Upper lobe of right lung (tissue), 1 donor: ENCODE measurements around the gene C1orf74. TPM values are rescaled to one million over a fixed set of nuclear protein-coding genes. Genes with fewer than 3 reads are reported as not detected.

ENCODE experiments used
- ATAC-seq: fragments of 200-7000 bp; cut with Tn5 transposase; one replicate; pipeline ENCODE4 v1.9.1; 2020; ENCODE audit warnings: mild to moderate bottlenecking, moderate library complexity
- DNase-seq: peaks from one replicate; pipeline ENCODE4 v3.0.0-alpha.2; 2020
- H3K27ac ChIP-seq: fragments of 200-600 bp; one replicate; pipeline ENCODE4 v1.8.0; 2022
- H3K27me3 ChIP-seq: fragments of 200-600 bp; one replicate; pipeline ENCODE4 v1.8.0; 2022; ENCODE audit warnings: mild to moderate bottlenecking
- H3K36me3 ChIP-seq: fragments of 200-600 bp; one replicate; pipeline ENCODE4 v1.8.0; 2022
- H3K4me1 ChIP-seq: fragments of 200-600 bp; one replicate; pipeline ENCODE4 v1.8.0; 2022
- H3K4me3 ChIP-seq: fragments of 200-600 bp; one replicate; pipeline ENCODE4 v1.8.0; 2022; ENCODE audit warnings: mild to moderate bottlenecking
- H3K9me3 ChIP-seq: fragments of 200-600 bp; one replicate; pipeline ENCODE4 v1.8.0; 2022
- CTCF ChIP-seq: fragments of 200-600 bp; IDR thresholded peaks from one replicate; pipeline ENCODE4 v1.8.0; 2022; ENCODE audit warnings: antibody characterized with exemption
- intact Hi-C: fragments of 100-400 bp; cut with DNase I; formaldehyde crosslinking; loops from one replicate; pipeline ENCODE4 v1.11.0; 2022
- total RNA-seq: library from RNA; stranded (reverse); fragmentation: NEBNext Ultra II Directional; extraction: Animal tissue kit (Norgen Biotek cat#: 25700); gene quantifications from one replicate; pipeline ENCODE4 v1.2.1, GENCODE V29; 2021
- donor health status: DM: no; HTN: yes; CAD: no; lungs with severe emphysema.

The C1orf74 gene
- total RNA-seq, 1 donor from 2014 or later = 0.96 TPM

GRCh38 chr1:209825591-209826434, 41.5 kb upstream of the C1orf74 start:
- H3K9me3 ChIP-seq = no peaks in the 10 kb centered on the region
- intact Hi-C loops = no loop called here
- no peak overlapping the region for H3K27ac ChIP-seq
- DNase-seq = no peak
- peaks cover 12% of the 10 kb centered on the region for H3K27me3 ChIP-seq
- no peak for TF ChIP-seq CTCF
- peaks cover 2% of the 10 kb centered on the region for H3K36me3 ChIP-seq
- peaks cover 6% of the 10 kb centered on the region for H3K4me1 ChIP-seq
- H3K4me3 ChIP-seq = no peak overlapping the region
- ATAC-seq = no peak

DNA sequence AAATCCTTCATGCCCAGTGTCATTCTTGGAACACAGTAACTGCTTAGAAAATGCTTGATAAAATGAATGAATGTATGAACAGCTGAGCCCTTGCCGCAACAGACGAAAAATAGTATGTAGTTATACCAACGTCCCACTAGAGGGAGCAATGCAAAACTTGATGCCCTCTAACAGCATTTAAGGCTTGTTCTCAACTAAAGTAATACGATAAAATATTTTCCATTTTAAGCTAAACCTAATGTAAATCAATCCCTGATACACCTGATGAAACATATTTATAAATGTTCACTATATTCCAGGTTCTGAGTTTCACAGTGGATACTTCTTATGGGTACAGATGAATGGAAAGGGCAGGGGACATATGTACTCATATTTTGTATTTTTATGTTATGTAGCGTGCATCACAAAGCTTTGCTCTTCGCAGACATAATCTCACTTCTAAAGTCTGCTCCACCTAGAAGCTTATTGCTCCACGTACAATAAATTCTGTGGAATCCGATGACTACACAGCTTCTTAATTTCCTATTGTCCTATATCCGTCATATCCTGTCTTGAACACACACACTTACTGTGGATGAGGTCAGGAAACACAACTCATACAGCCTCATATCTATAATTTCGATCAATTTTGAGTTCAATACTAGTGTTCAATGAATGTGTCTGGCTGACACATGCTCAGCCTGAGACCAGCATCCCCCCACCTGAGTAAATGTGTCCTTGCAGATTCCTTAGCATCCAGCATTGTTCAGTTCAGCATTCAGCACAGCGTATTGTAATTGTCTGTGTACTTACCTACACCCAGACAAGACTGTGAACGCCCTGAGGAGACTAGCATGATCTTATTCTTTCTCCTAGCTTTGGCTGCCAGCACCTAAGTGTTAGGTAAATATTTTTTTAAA, 39.0 kb upstream of the C1orf74 start:
- H3K36me3 ChIP-seq = no peaks in the 10 kb centered on the region
- intact Hi-C loops = no loop called here
- no peaks in the 10 kb centered on the region for H3K4me1 ChIP-seq
- DNase-seq (no peak), ATAC-seq (peak; percentile 50)
- H3K27me3 ChIP-seq = peaks cover 20% of the 10 kb centered on the region
- H3K4me3 ChIP-seq = no peak overlapping the region
- no peaks in the 10 kb centered on the region for H3K9me3 ChIP-seq
- H3K27ac ChIP-seq = no peak overlapping the region
- TF ChIP-seq CTCF = peak; percentile 76

DNA sequence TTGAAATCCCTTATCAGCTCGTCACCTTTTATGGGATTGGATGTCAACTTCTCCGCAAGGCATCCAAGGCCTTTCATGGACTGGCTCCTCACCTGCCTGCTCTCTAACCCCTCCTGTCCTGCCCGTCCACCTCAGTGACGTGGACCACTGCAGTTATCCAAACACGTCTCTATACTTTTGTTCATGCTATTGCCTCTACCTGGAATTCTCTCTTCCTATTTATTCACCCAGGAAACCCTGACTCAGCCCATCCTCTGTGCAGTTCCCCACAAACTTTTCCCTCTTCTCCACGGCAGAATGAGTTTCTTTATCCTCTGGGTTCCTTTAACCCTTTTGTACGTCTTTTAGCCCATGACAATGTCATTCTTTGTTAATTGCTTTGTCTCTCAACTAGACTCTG, 38.3 kb upstream of the C1orf74 start:
- ATAC-seq (no peak), DNase-seq (no peak)
- H3K27ac ChIP-seq = no peak overlapping the region
- H3K9me3 ChIP-seq = no peaks in the 10 kb centered on the region
- intact Hi-C loops = no loop called here
- TF ChIP-seq CTCF = no peak
- no peaks in the 10 kb centered on the region for H3K36me3 ChIP-seq
- no peaks in the 10 kb centered on the region for H3K4me1 ChIP-seq
- H3K27me3 ChIP-seq = peaks cover 20% of the 10 kb centered on the region
- H3K4me3 ChIP-seq = no peak overlapping the region

- no peak for DNase-seq
- Histone ChIP-seq H3K9me3 (no peaks in the 10 kb centered on the region), H3K27me3 (peaks cover 25% of the 10 kb centered on the region), H3K36me3 (no peaks in the 10 kb centered on the region), H3K4me3 (no peak overlapping the region), H3K4me1 (no peaks in the 10 kb centered on the region), H3K27ac (no peak overlapping the region)
- ATAC-seq = no peak
- intact Hi-C loops = no loop called here
- TF ChIP-seq CTCF = no peak
These were observed 36.6 kb upstream of the C1orf74 start for GRCh38 chr1:209820986-209821385.

DNA sequence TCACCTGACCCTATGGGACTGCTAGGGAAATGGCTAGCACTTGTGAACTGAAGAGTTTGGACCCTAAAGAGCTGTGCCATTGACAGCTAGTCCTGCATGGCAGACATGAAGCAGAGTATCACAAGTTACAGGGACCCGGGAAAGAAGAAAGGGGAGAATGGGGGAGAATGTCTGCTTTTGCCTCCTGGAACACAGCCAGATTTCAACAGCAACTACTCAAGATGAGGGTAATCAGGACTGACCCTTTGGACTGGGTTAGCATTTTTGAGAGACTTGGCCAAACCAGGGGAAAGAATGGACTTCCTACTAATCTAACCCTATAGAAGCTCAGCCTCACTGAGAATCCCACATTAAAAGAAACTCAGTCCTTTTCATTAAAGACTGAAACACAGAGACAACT, 34.7 kb upstream of the C1orf74 start:
- DNase-seq = no peak
- no peak for TF ChIP-seq CTCF
- H3K4me1 ChIP-seq = no peaks in the 10 kb centered on the region
- no peaks in the 10 kb centered on the region for H3K9me3 ChIP-seq
- no peak overlapping the region for H3K27ac ChIP-seq
- H3K36me3 ChIP-seq = no peaks in the 10 kb centered on the region
- H3K4me3 ChIP-seq = no peak overlapping the region
- ATAC-seq = no peak
- intact Hi-C loops = no loop called here
- peaks cover 25% of the 10 kb centered on the region for H3K27me3 ChIP-seq
